DMS153 (cell line): ENCODE measurements around the gene CDX1.

ENCODE experiments used
- DNase-seq: peaks from one replicate; lab custom pipeline; 2025; lab: John Stamatoyannopoulos, UW

CDX1 gene

DNA sequence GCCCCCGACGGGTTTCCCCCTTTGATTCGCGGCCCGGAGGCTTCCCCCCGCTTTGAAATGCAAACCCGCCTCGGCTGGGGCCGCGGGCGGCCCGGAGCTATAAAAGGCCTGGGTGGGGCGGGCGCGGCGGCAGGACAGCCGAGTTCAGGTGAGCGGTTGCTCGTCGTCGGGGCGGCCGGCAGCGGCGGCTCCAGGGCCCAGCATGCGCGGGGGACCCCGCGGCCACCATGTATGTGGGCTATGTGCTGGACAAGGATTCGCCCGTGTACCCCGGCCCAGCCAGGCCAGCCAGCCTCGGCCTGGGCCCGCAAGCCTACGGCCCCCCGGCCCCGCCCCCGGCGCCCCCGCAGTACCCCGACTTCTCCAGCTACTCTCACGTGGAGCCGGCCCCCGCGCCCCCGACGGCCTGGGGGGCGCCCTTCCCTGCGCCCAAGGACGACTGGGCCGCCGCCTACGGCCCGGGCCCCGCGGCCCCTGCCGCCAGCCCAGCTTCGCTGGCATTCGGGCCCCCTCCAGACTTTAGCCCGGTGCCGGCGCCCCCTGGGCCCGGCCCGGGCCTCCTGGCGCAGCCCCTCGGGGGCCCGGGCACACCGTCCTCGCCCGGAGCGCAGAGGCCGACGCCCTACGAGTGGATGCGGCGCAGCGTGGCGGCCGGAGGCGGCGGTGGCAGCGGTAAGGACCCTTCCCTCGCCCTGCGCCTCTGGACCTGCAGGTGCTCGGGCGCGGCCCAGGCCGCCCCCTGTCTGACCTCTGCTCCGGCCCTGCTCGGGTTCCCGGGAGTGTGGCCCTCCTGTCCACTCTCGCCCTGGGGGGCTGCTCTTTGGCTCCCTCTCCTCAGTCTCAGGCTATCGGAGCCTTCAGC is at the start of gene CDX1:
CDX1 (plus strand) TSS at position 129 of the 862 bp plus-strand sequence; CDS start at position 228, 99 bp downstream.
- DNase-seq, result no peak

DNA sequence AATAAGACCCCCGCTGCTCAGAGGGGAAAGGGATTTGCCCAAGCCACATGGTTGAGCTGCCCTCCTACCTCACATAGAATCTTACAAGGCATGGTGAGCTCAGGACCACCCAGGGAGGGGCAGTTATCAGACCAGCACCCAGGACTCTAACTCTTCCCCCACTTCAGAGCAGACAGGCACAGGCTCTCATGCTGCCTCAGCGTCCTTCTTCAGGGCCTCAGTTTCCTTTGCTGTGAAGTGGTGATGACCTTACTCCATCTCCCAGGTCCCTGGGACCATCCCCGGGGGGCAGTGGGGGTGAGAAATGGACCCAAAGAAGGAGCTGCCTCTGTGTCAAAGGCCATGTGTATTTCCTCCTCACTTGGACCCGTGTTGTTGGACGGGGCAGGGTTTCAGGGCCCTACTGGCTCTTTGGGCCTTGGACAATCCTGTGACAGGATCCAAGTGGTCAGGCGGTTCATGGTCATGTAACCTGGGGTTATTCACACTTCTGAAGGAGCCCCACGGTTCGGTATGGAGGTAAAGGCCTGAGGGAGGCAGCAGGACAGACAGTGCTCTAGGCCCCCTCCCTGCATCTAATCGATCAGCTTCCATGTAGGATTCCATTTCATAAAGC is 48.5 kb upstream of the CDX1 start:
- no peak for DNase-seq

DNA sequence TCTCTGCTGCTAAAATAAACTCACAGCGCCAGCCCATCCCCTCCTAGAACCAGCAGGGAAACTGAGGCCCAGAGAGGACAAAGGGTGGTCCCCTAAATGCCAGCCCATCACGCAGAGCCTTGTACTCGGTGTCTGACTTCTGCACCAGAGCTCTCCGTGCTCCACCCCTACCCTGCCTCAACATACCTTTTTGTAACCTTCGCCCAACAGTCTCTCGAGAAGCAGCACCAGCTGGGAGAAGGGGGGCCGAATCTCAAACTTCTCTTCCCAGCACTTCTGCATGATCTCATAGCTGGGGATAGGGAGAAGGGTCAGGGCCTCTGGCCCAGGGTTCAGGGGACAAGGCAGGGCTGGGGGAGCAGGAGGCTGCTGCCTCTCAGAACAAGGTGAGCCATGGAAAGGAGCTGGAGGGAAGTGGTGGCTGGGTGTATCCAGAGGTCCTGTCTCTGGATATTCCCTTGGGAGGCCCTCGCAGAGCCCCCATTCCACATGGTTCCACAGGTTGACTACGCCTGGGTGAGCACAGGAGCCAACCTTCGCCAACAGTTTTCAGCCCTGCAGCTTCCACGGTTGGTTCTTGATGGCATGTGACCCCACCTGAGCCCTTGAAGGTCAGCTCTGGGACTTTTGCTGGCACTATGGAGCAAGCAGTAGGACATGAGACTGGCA is 47.9 kb upstream of the CDX1 start:
- no peak for DNase-seq

DNA sequence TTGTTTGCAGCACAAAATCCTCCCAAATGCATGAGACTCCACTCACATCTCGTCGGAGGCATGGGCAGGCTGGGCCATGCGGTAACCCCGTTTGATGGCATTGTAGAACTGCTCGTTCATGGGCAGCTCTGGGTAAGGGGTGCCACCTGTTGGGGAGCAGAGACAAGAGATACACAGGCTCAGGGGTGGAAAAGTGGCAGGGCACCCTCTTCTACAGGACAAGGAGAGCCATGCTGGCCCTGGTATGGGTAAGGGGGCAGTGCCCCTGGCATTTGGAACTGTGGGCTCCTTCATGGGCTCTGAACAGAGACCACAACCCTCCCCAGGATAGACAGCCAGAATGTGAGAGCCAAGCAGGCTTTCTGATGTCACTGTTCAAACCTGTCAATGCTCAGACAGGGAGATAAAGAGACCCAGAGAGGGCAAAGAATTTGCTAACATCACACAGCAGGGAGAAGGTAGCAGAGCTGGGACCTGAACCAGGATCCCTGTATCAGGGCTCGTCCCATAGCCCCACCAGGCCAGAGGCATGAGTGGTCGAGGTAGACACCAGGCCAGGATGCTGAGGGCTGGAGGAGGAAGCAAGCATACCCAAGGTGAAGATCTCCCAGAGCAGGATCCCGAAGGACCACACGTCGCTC is 47.0 kb upstream of the CDX1 start:
- DNase-seq, result no peak

DNA sequence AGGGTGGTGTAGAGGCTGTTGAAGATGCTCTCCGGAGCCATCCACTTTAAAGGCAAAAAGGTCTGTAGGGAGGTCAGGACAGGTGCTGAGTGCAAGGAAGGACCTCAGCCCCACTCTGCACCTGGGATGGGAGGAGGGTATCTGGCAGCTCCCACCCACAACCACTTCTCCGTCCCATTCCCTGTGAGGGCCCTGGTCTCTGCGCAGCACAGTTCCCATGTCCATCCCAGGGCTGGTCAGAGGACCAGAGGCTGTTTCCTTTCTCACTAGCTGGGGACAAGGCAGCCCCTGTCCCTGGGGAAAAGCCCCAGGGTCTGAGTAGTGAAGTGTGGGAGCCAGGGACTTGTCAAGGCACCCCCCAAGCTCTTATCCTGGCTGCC is 46.5 kb upstream of the CDX1 start:
- DNase-seq, result no peak

DNA sequence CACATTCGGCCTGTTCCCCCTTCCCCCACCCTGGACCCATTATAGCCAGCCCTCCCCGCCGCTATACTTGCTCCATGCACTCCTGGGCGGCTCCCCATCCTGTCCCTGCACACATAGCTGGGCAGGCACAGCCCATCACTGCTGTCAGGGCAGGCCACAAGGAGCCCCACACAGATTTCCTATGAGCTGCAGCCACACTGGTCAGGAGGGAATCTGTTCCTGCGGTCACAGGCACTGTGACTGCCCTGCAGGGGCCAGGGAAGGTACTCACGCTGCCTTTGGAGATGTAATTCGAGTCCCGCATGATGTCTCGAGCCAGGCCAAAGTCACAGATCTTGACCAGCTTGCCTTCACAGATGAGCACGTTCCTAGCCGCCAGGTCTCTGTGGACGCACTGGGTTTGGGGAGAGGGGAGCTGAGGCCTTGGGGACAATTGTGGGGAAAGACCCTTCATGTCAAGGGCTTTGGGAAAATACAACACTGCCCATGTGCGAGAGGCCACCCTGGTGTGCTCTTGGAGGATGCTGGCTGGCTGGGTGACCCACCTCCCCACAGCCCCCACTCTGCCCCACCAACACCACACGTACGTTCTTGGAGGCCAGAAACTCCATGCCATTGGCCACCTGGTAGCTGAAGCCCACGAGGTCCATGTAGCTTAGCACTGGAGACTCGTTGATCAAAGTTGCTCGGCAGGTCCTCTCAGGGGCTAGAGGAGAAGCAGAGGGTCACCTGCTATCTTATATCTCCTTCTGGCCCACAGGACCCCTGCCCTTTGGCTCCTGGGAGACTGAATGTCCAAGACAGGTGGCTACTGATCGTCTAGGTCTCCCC is 45.7 kb upstream of the CDX1 start:
- no peak for DNase-seq

DNA sequence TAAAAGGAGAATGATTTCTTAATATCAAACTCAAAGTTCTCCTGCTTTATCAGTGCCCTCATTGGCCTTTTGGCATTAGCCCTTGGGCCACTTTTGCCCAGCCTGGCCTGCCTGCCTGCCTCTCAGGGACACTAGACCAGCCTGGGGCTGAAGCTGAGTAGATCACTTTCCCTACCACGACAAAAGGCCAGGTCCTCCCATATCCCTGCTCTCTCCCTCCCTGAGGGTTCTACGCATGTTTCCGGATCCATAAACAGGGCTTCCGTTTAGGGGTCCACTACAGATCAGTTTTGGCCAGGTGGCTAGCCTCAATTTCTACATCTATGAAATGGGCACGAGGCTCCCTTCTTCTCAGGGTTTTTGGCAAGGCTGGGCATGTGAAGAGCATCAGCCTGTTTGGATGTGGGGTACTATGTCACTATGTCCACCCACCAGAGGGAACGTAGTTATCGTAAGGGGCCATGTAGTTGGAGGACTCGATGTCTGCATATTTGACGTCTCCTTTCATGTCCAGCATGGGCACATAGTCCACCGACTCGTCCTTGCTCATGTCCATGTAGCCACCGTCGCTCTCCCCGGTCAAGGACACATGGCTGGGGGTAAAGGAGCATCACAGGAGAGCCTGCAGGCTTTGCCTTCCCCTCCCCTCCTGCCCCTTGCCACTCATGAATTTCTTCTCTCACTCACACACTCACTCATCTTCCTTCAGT is 45.0 kb upstream of the CDX1 start:
- no peak for DNase-seq

DNA sequence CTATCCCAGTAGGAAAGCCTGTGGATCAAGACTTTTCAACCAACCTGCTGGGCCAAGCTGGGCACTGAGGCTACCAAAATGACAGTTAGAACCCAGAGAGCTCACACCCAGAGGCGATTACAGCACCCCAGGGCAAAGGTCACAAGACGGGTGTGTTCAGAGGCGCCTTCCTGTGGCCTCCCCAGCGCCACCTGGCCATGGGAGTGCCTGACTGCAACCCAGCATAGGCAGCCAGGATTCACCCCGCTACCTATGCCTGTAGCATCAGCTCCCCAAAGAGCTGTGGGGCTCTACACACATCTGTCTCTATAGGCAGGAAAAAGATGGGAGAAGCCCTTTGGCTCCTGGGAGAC is 44.4 kb upstream of the CDX1 start:
- DNase-seq, result no peak

DNA sequence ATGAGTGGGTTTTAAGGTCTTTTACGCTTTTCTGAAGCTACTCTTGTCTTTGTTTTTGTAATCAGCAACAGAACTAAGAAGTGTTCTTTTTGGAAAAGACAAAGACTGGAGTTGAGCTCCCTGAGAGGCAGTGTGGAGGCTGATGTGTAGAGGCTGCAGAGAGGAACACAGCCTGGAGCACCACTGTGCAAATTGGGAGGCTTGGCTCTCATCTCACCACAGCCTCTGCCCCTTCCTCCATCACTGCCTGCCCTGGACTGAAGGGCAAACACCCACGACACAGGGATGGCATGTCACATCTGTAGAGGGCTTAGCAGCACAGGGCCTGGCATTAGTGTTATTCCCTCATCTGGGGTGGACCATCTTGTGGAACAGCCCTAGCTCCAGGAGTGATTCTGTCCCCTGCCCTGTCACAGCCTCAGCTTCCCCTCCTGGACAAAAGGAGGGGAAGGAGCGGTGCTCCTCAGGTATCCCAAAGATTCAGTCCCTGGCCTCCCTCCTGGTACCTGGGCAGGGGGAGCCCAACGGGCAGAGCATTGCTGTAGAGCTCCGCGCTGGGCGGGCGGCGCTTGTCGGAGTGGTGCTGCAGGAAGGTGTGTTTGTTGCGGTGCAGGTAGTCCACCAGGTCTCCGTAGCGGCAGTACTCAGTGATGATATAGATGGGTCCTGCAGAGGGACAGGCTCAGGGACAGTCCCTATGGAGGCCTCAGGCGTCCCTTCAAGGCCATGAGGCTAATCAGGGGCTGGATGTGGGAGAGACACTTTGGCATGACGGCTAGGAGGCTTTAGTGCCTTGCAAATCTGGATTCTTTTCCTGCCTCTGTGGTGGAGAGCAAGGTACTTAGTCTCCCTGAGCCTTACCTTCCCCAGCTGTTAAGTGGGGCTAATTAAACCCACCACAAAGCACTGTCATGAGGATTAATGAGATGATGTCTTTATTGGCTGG is 43.8 kb upstream of the CDX1 start:
- no peak for DNase-seq

DNA sequence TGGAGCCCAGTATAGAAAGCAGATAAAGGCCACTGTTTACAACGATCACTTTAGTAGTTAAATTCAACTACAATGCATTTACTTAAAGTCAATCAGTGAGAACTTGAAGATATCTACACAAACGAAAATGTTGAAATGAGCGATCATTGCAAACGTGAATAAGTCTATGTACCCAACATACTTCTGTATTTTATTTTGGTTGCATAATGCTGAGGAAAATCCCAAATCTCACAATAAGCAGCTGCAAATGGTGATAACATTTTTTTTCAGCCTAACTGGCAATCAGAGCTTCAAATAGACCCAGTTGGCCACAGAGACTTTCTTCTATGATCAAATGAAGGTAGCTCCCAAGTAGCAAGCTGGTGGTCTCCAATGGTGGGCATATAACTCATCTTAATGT is 43.0 kb upstream of the CDX1 start:
- no peak for DNase-seq

DNA sequence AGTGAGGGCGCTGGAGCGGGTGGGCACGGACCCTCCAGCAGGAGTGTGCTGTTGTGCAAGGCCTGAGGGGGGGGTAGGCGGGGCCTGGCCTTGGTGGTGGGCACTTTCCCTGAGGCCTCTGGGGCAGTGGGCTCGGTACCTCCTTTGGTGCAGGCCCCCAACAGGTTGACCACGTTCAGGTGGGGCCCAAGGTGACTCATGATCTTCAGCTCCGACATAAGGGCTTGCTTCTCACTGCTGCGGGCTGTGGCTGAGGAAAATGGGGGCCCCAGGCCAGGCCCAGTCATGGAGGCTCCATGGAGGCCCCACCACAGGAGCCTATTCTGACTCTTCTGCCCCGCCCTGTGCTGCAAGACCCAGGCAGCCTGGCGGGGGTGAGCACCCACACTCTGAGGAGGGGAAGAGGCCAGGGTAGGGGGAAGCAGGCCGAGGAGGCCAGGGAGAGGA is 42.4 kb upstream of the CDX1 start:
- no peak for DNase-seq

DNA sequence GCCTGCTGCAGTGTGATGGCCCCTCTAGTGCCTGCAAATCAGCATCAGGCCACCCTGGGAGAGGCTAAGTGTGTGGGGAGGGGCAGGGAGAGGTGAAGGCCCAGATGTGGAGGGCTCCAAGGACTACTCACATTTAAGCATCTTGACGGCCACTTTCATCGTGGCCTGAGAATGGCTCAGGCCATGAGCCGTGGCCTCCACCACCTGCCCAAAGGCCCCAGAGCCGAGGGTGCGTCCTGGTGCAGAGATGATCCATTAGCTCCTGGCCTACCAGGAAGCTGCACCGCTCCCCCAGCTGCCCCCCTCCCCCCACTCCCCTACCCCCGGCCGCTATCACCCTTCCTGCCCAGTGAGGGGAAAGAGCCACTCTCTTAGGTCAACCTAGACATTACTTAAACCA is 42.0 kb upstream of the CDX1 start:
- no peak for DNase-seq

DNA sequence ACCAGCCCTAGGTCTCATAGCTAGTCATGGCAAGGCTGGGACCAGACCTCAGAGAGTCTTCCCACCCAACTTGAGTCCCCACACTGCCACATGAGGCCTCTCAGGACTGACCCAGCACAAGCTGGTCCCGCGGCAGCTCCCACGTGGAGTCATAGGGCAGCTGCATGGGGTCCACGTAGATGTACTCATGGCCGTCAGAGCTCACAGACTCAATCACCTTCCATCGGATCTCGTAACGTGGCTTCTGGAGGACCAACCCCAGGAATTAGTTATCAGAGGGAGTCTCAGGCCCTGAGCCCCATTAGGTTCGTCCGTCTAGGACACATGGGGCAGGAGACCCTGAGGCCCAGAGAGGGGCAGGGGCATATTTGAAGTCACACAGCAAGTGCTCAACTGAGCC is 41.2 kb upstream of the CDX1 start:
- DNase-seq, result no peak

DNA sequence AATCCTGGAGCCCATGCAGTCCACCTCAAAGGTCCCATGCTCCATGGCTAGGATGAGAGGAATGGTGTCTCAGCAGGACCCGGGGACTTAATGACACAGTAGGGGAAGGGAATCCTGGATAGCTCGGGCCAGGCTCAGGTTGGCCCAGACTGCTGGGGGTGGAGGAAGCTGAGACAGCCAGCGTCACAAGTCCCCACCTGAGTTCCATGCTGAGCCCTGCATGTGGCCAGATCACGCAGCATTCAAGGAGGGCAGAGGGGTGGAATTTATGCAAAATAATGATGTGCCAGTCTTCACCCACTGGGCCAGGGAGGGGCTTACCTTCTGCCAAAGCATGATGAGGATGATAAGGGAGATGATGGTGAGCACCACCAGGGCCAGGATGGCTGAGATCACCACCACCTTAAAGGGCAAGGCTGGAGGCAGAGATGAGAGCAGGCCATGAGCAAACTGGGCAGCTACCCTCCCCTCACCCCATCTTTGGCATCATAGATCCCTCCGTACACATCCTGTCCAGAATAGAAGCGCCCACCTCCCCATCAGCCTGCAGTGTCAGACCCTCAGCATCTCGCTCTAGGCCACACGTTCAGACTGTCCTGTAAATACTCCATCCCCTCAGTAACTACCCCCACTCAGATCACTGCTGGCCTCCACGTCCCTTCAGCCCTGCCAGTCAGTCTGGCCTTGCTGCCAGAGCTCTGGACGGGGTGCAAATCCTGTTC is 40.2 kb upstream of the CDX1 start:
- DNase-seq, result no peak

DNA sequence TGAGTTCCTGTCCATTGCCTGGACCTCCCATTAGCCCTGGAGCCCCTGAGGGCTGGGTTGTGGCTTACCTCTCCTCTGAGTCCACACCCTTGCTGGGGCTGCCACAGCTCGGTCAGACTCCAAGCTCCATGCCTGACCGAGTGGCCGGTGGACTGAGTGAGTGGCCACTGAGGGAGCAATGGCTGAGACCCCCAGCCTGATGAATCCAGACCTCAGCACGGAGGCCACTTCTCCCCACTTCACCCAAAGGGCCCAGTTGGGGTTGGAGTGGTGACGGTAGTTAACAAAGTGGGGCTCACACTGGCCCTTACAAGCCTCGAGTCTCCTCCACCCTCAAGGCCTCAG is 39.7 kb upstream of the CDX1 start:
- DNase-seq, result no peak

DNA sequence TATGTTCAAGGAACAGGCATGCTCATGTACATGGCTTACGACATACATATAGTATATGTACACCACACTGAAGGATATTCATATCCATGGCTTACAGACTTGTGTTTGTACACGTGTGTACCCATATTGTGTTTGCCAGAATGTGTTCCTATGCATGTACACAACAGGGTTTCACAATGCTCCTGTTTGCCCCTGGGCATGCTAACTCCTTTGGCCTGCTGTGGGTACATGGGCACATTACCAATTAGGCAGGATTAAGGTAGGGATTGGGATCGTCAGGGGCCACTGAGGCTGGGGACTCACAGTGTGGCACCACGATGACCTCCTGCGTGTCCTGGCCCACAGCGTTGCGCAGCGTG is 37.1 kb upstream of the CDX1 start:
- DNase-seq, result no peak

DNA sequence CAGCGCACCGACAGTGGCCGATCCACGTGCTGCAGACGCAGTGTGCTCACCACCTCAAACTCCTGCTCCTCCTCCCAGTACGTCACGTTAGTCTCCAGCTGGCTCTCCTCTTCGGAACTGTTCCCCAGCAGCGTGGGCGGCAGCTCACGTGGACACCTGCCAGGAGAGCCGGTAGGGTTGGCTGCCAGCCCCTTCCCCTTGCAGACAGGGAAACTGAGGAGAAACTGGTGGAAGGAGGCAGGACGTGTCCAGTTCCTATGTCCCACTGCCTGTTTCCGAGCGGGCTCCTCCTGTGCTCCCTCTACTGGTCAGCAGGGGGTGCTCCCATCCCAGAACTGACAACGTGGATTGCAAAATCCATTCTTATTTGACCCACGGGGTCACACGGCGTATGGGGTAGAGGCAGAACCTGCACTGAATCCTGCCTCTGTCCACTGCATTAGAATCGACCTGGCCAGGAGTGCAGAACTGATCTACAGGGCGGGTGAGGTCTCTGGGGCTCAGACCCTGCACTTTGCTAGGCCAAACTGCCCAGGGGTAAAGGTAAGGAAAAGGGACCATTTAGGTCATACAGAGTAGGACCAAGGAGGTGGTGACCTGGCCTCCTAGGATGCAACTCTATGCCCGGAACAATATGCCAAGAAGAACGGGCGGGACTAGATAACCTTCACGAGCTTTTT is 36.6 kb upstream of the CDX1 start:
- peak; percentile 1 for DNase-seq

DNA sequence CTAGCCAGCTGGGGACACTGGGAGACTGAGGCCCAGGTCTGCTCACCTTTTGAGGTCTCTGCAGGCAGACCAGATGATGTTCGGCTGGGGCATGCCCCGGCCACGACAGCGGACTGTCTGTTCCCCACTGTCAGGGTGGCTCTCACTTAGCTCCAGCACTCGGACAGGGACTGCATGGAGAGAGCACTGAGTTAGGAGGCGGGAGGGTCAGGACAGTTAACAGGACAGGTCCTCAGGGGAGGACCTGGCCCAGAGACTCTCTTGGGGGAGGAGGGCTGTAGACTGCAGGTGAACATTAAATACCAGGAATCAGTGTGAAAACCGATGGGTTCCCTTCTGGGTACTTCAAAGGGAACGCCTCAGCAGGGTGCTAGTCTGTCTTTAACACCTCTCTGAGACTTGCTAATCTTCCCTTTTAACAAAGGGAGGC is 36.1 kb upstream of the CDX1 start:
- DNase-seq, result no peak

DNA sequence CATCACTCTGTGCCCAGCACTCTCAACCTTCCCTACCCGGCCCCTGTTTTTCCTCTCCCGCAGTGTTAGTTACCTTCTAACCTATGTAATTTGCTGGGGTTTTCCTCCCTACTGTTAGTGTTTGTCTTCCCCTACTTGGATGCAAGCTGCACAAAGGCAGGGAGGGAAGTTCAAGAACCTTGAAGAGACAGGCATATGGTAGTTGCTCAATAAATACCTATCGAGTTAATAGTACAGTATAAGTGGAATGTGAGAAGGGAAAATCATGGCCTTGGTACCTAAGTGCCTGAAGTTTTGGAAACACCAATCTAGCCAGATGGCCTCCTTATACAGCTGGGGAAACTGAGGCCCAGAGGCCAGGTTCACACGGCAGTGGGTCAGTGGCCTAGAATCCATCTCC is 35.1 kb upstream of the CDX1 start:
- DNase-seq, result no peak
